ENCODE data around the gene LRRC3. TPM values are rescaled to one million over a fixed set of nuclear protein-coding genes. Genes with fewer than 3 reads are reported as not detected.

LRRC3 gene
- total RNA-seq, 4 donors from 2014 or later: 0.57 to 2.9 (median 1.1) TPM

- Histone ChIP-seq H3K27ac (no peak overlapping the region), H3K9me3 (no peaks in the 10 kb centered on the region), H3K4me1 (no peaks in the 10 kb centered on the region), H3K4me3 (no peak overlapping the region), H3K27me3 (no peaks in the 10 kb centered on the region), H3K36me3 (no peaks in the 10 kb centered on the region)
- TF ChIP-seq CTCF (IDR thresholded peaks at IDR 0.05) (no peak), POLR2A (IDR thresholded peaks at IDR 0.05) (no peak)
- DNase-seq: no peak
- intact Hi-C loops (cut with DNase I): no loop called here
- 81 to 89% methylated on average over 7 to 9 of the region's 25 CpGs for WGBS, 2 donors
Measured at GRCh38 chr21:44462086-44462833, 7.0 kb downstream of the LRRC3 start.

DNA sequence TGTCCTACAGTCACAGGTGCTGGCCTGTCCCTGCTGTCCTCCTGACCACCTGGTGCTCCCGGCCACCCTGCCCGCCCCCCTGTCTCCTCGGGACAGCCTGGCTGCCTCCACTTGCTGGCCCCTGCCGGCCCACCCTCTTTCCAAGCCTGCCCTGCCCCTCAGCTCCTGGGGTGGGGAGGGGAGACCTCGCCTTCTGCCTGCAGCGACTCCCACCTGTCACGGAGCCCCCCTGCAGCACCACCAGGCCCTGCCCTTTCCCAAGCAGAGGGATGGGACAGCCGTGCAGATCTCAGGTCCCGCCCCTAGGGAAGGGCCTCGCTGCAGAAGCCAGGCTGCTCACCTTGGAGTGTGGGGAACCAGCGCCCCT is 7.5 kb downstream of the LRRC3 start:
- H3K4me1 ChIP-seq: no peaks in the 10 kb centered on the region
- no peak overlapping the region for H3K27ac ChIP-seq
- no peaks in the 10 kb centered on the region for H3K27me3 ChIP-seq
- H3K9me3 ChIP-seq: no peaks in the 10 kb centered on the region
- no peaks in the 10 kb centered on the region for H3K36me3 ChIP-seq
- DNase-seq: no peak
- no peak for TF ChIP-seq POLR2A (IDR thresholded peaks at IDR 0.05)
- no peak for TF ChIP-seq CTCF (IDR thresholded peaks at IDR 0.05)
- intact Hi-C loops (cut with DNase I): no loop called here
- H3K4me3 ChIP-seq: no peak overlapping the region
- WGBS, 2 donors: 90 to 100% methylated on average over 1 to 2 of the region's 11 CpGs

GRCh38 chr21:44463724-44464123 is 8.4 kb downstream of the LRRC3 start:
- Histone ChIP-seq H3K27me3 (no peaks in the 10 kb centered on the region), H3K4me3 (no peak overlapping the region), H3K4me1 (no peaks in the 10 kb centered on the region), H3K27ac (no peak overlapping the region), H3K36me3 (no peaks in the 10 kb centered on the region), H3K9me3 (no peaks in the 10 kb centered on the region)
- TF ChIP-seq POLR2A (IDR thresholded peaks at IDR 0.05) (no peak), CTCF (IDR thresholded peaks at IDR 0.05) (no peak)
- no peak for DNase-seq
- intact Hi-C loops (cut with DNase I): no loop called here
- WGBS, 2 donors: 69 to 87% methylated on average over 13 to 20 of the region's 30 CpGs

- no peak overlapping the region for H3K4me3 ChIP-seq
- intact Hi-C loops (cut with DNase I): no loop called here
- H3K27me3 ChIP-seq: no peaks in the 10 kb centered on the region
- no peak for DNase-seq
- no peaks in the 10 kb centered on the region for H3K36me3 ChIP-seq
- TF ChIP-seq CTCF (IDR thresholded peaks at IDR 0.05) (no peak), POLR2A (IDR thresholded peaks at IDR 0.05) (no peak)
- H3K27ac ChIP-seq: no peak overlapping the region
- H3K4me1 ChIP-seq: no peaks in the 10 kb centered on the region
- 81 to 88% methylated on average over 5 to 9 of the region's 12 CpGs for WGBS, 2 donors
- H3K9me3 ChIP-seq: no peaks in the 10 kb centered on the region
Measured at GRCh38 chr21:44464351-44464750, 9.0 kb downstream of the LRRC3 start.

GRCh38 chr21:44466351-44466954 is 11.1 kb downstream of the LRRC3 start:
- WGBS, 2 donors: 77% methylated on average over 6 of the region's 16 CpGs; no CpG with 5 or more reads in 1 of the 2 donors
- DNase-seq: no peak
- TF ChIP-seq CTCF (IDR thresholded peaks at IDR 0.05) (no peak), POLR2A (IDR thresholded peaks at IDR 0.05) (no peak)
- Histone ChIP-seq H3K4me3 (no peak overlapping the region), H3K36me3 (no peaks in the 10 kb centered on the region), H3K9me3 (no peaks in the 10 kb centered on the region), H3K4me1 (no peaks in the 10 kb centered on the region), H3K27ac (no peak overlapping the region), H3K27me3 (no peaks in the 10 kb centered on the region)
- intact Hi-C loops (cut with DNase I): no loop called here

All from esophagus squamous epithelium (tissue), 5 donors.